ENCODE measurements around the gene ASPSCR1.
"Not testable (repeated sequence)": the region's sequence is repeated elsewhere in the genome, so short reads cannot be mapped to it uniquely, and the experiment has no call there.

The ASPSCR1 gene

GRCh38 chr17:82024859-82025258 lies 47.4 kb downstream of the ASPSCR1 start:
- DNase-seq (ENCODE audit: low spot score): no peak

GRCh38 chr17:82025401-82026107 lies 48.1 kb downstream of the ASPSCR1 start:
- DNase-seq (ENCODE audit: low spot score): no peak

- DNase-seq (ENCODE audit: low spot score): no peak
Measured at GRCh38 chr17:82028246-82028645, 50.8 kb downstream of the ASPSCR1 start.

GRCh38 chr17:82028966-82029365 lies 51.5 kb downstream of the ASPSCR1 start:
- no peak for DNase-seq (ENCODE audit: low spot score)

GRCh38 chr17:82029391-82029790 lies 52.0 kb downstream of the ASPSCR1 start:
- DNase-seq (ENCODE audit: low spot score): no peak

GRCh38 chr17:82029990-82030469 lies 52.6 kb downstream of the ASPSCR1 start:
- DNase-seq (ENCODE audit: low spot score): no peak

- peak; percentile 88 for DNase-seq (ENCODE audit: low spot score)
Measured at GRCh38 chr17:82030470-82031302, 53.3 kb downstream of the ASPSCR1 start.

- no peak for DNase-seq (ENCODE audit: low spot score)
Measured at GRCh38 chr17:82031303-82031884, 54.0 kb downstream of the ASPSCR1 start, which contains the start of gene RAC3. Gene RAC3 (plus strand): TSS chr17:82031678. CDS start chr17:82031762, 84 bp downstream.

- no peak for DNase-seq (ENCODE audit: low spot score)
Measured at GRCh38 chr17:82031885-82032627, 54.6 kb downstream of the ASPSCR1 start.

GRCh38 chr17:82033359-82034085 lies 56.1 kb downstream of the ASPSCR1 start:
- no peak for DNase-seq (ENCODE audit: low spot score)

- DNase-seq (ENCODE audit: low spot score): no peak
Measured at GRCh38 chr17:82034371-82035011, 57.1 kb downstream of the ASPSCR1 start.

- no peak for DNase-seq (ENCODE audit: low spot score)
Measured at GRCh38 chr17:82035488-82035887, 58.1 kb downstream of the ASPSCR1 start.

- DNase-seq (ENCODE audit: low spot score): no peak
Measured at GRCh38 chr17:82035956-82036633, 58.7 kb downstream of the ASPSCR1 start.

- DNase-seq (ENCODE audit: low spot score): no peak
Measured at GRCh38 chr17:82036634-82037091, 59.2 kb downstream of the ASPSCR1 start.

GRCh38 chr17:82037092-82037888 lies 59.9 kb downstream of the ASPSCR1 start, which contains the start of gene DCXR:
Gene DCXR (minus strand): TSS chr17:82037697. CDS start chr17:82037682, 15 bp downstream.
- DNase-seq (ENCODE audit: low spot score): peak; percentile 98

GRCh38 chr17:82037889-82038195 lies 60.4 kb downstream of the ASPSCR1 start:
- no peak for DNase-seq (ENCODE audit: low spot score)

GRCh38 chr17:82038796-82039409 lies 61.5 kb downstream of the ASPSCR1 start:
- not testable (repeated sequence) for DNase-seq (ENCODE audit: low spot score)

- DNase-seq (ENCODE audit: low spot score): no peak
Measured at GRCh38 chr17:82039695-82040299, 62.4 kb downstream of the ASPSCR1 start.
